Measurements from ENCODE around the gene AKR1C3.
"Not testable (repeated sequence)": the region's sequence is repeated elsewhere in the genome, so short reads cannot be mapped to it uniquely, and the experiment has no call there.

Gene AKR1C3

DNA sequence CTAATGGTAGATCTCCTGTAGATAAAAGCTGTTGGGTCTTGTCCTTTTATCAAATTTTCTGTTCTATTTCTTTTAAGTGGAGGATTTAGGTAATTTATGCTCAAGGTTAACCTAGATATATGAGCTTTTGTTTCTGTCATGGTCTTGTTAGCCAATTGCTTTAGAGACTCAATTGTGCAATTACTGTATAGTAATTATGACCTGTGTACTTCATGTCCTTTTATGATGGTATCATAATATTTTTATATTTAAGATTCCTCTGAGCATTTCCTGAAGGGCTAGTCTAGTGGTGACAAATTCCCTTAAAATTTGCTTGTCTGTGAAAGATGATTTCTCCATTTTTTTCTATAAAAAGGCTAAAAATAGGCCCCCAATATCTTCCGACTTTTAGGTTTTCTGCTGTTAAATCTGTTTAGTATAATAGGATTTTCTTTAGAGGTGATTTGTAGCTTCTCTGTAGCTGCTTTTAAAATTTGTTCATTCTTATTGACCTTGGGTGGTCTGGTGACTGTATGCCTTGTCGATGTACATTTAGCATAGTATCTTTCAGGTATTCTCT is 5.4 kb upstream of the AKR1C3 start:
- no peak for DNase-seq (ENCODE audit: low read depth in 2 of 2)

DNA sequence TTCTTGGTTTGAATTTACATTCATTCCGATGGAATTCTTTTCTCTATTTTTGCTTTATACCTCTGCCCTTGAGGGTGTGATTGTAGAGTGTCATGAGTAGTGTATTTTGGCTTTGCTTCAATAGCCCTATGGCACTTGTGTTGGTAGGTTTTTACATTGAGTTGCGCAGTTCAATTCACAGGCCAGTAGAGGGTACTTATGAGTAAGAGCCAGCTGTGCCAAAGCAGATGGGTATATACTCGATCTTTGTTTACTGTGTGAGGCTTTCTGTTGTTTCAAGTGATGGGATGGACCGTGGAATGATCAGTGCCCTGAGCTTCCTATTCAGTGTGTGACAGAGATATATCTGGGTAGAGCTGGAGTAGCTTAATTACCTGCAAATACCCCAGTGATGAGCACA is 4.3 kb upstream of the AKR1C3 start:
- no peak for DNase-seq (ENCODE audit: low read depth in 2 of 2)

DNA sequence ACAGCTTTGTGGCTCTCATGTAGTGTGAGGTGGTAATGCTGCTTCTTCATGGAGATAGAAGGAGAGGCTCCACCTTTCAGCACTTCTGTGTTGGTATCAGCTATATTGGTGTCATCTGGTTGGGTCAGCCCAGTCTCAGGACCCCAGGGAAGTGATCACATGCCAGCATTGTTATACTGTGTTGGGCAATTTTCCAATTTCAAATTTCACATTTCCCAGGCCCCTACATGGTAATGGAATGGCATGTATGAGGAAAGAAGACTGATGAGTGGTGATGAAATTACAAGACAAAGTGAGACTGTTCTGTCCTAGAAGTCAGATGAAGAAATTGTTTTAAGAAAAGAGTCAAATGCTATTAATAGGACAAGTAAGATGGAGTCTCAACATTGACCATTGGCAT is 3.7 kb upstream of the AKR1C3 start:
- DNase-seq (ENCODE audit: low read depth in 2 of 2), result no peak

DNA sequence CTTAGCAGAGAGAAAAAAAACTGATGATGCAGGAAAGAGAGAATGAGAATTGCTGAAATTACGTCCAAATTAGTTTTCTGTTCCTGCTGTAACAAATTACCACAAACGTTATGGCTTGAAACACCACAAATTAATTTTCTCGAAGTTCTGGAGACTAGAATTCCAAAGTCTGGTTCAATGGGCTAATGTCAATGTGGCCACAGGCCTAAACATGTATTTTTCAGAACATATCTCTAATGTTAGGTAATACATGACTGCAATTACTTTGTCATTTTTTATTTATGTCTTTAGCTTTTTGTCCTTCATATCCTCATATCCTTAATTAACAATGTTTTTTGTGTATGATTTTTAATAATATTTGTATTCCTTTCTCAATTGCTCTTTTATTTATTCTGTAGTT is 3.0 kb upstream of the AKR1C3 start:
- no peak for DNase-seq (ENCODE audit: low read depth in 2 of 2)

DNA sequence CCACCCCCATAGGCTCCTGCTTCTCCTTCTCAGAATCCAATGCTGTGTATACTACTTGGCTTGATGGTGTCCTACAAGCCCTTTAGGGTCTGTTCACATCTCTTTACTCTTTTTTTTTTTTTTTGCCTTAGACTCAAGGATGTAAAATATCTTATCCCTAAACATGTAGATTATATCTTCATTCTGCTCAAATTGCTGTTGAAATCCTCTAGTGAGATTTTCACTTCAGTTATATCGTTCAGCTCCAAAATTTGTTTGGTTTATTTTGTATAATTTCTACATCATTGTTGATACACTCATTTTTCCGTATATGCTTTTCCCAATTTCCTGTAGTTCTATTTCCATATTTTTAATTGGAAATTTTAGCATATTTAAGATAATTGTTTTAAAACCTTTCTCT is 1.8 kb upstream of the AKR1C3 start:
- no peak for DNase-seq (ENCODE audit: low read depth in 2 of 2)

DNA sequence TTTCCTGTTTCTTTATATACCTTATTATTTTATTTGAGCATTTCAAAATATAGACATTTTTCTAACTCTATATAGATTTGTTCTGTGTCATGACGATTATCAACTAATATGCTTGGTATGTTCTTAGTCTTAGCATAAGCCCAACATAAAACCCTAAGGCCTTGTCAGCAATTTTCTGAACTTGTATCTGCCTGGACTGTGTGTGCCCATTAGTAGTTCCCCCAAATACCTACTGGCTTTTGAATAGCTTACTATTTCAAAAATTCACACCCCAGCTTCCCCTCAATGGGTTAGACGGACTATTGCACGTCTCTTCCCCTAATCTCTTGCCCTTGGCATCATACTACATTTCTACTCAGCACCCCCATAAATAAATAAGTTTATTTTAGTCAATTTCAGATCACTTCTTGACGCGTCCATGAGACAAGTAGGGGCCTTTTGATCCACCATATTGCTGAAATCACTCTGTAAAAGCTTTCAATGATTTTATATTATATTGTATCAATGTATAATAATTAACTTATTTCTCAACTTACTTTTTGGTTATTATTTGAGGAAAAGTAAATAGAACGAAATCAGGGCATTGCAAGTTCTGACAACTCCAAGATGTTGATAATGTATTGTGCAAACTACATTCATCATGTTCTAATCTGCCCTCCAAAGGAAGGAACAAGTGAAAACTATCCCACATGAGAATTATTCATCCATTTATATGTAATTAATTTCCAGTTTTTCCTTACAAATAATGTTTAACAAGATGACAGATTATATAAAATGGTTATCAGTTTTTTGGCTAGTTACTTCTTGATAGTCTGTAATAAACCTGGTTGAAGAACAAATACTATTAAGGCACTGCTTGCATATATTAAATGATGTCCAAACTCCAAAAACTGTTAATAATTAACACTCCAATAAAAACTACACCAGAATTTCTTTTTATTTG is 1.1 kb upstream of the AKR1C3 start:
- DNase-seq (ENCODE audit: low read depth in 2 of 2), result no peak

DNA sequence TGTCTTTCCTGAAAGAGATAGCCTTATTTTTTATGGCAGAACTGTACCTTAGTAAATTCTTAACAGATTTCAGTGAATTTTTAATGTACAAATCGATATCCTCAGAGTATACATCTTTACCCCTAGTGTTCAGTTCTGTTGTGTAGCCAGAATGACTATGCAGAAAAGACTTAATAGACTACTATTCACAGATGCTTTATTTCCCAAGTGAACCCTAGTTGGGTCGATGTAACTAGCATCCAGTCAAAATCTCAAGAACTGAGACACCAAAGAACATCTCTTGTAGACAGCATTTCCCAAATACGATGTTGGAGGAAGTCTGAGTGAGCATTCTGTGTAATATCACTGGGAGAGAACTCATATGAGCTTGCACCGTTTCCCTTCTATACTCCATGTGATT is 1.5 kb downstream of the AKR1C3 start:
- DNase-seq (ENCODE audit: low read depth in 2 of 2), result no peak

DNA sequence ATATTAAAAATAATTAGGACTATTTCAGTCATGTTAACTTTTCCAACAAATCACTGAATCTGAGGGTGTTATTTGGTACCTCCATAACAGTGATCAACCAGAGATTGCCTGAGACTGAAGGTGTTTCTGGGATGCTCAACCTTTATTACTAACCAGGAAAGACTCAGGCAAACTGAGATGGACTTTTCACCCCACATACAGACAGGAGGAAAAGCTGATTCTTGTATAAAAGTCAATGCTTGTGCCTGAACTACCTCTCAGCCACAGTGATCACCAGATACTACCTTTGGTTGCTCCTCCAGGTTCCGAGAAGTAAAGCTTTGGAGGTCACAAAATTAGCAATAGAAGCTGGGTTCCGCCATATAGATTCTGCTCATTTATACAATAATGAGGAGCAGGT is 1.9 kb downstream of the AKR1C3 start:
- no peak for DNase-seq (ENCODE audit: low read depth in 2 of 2)

DNA sequence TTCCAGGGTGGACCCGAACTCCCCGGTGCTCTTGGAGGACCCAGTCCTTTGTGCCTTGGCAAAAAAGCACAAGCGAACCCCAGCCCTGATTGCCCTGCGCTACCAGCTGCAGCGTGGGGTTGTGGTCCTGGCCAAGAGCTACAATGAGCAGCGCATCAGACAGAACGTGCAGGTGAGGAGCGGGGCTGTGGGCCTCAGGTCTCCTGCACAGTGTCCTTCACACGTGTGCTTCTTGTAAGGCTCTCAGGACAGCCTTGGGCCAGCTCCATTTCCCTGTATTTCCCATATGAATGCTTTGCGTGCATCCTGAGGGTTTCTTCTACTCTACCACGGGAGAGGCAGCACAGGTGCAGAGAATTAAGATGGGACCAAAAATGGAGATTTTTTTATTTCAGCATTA is 8.3 kb downstream of the AKR1C3 start:
- not testable (repeated sequence) for DNase-seq (ENCODE audit: low read depth in 2 of 2)

DNA sequence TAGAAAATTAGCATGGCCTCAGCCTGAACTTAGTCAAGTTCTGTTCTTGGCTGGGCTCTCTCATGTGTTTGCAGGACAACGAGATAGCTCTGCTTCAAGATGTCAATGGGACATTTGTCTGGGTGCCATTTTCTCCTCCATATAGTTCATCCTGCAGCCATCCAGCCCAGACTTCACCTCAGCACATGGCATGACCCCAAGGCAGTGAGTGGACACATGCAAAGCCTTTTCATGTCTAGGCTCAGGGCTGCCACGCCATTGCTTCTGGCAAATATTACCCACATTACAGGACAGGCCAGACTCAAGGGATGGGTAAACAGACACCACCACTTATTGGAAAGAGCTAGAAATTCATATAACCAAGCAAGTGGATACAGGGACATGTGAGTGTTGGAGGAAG is 9.3 kb downstream of the AKR1C3 start:
- DNase-seq (ENCODE audit: low read depth in 2 of 2), result no peak

DNA sequence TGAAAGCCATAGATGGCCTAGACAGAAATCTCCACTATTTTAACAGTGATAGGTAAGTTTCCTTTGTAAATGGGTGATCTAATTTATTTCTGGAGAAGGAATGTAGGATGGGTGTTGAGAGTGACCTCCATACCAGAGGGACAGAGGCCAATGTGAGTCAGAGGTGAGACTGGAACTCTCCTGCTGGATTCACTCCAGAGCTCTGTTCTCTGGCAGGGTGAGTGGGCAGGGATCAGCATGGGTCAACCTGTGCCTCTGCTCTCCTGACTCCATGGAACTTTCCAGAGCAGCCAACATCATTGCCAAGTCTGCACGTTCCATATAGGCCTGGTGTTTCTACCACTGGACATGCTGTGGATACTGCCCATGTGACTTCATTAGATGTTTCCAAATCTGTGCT is 11.4 kb downstream of the AKR1C3 start:
- no peak for DNase-seq (ENCODE audit: low read depth in 2 of 2)

DNA sequence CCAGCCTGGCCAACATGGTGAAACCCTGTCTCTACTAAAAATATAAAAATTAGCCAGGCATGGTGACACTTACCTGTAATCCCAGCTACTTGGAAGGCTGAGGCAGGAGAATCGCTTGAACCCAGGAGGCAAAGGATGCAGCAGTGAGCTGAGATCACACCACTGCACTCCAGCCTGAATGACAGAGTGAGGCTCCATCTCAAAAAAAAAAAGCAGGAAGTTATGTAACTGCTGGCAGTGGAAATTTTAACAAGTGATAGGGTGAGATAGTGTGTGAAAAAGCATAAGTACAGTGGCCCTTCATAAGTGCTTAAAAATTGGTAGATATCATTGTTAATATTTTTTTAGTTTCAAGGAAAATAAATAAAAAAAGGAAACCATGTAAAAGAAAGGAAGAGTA is 12.3 kb downstream of the AKR1C3 start:
- no peak for DNase-seq (ENCODE audit: low read depth in 2 of 2)

DNA sequence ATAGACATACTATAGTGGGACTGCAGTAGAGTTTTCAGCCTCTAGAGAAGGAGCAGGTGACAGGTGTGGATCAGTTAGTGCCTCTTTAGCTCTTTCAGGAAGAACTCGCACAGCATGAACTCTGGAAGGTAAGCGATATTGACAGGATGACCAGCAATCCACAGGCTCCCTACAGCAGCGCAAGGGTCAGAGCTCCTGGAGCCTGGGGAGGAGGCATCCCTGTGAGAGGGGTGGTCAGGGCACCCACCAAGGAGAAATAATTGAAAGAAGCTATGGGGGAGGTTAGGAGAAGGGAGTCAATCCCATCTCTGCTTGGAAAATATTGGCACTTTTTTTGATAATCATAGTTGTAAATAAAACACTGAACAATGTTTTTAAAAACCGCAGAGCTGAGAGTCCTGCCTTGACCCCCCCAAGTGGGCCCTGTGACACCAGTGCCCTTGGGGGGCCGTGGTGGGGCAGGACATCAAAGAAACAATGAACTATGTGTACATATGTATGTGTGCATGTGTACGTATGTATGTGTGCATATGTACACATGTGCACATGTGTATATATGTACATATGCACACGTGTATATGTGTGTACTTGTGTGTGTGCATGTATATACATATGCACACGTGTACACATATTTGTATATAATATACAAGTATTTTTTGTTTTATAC is 13.8 kb downstream of the AKR1C3 start:
- no peak for DNase-seq (ENCODE audit: low read depth in 2 of 2)

DNA sequence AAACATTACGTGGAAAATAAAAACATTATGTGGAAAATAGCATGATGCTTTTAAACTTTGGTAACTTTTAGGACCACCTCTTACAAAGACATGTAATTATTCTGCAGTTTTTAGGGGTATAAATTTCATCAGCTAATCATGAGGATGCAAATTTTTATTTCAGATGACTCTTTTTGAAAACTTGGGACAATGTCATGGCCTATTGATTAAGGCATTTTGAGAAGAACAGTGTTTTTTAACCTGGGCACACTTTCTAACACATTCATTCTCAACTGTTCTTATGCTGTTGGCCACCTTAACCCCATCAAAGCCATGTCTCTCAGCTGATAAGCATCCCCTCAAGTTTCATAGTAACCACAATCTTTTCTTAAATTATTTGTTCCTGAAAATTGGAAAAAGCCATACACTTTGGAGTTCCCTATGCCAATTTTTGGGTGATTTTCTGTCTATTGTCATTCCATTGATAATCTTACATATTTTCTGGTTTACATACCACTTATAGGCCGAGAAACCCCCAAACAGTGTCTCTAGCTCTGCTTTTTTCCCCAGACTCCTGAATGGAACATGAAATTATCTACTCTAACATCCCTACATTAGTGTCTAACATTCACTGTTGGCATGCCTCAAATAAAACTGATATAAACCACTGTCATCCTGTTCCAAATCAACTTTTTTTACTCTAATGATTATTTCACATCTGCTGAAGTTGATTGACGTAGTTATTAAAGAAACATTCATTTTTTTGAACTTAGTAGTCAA is 14.6 kb downstream of the AKR1C3 start:
- DNase-seq (ENCODE audit: low read depth in 2 of 2), result no peak

DNA sequence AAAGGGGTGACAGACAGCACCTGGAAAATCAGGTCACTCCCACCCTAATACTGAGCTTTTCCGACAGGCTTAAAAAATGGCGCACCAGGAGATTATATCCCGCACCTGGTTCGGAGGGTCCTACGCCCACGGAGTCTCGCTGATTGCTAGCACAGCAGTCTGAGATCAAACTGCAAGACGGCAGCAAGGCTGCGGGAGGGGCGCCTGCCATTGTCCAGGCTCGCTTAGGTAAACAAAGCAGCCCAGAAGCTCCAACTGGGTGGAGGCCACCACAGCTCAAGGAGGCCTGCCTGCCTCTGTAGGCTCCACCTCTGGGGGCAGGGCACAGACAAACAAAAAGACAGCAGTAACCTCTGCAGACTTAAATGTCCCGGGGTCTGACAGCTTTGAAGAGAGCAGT is 15.6 kb downstream of the AKR1C3 start:
- DNase-seq (ENCODE audit: low read depth in 2 of 2), result not testable (repeated sequence)

DNA sequence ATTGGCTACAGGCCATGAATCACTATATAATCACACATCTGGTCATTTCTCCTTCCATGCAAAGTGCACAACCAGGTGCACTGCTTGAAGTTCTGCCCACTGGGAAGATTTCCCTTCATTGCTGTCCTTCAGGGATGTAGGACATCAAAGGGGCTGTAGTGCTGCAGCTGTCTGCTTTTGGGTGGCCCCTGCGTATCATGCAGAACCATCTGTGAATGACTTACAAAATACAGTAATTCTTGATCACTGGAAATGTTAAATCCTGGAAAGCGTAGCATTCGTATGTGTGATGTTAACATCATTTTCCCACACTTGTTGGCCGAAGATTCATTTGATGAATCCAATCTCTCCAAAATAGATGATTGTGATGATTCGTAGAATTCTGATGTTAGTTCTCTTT is 22.4 kb downstream of the AKR1C3 start:
- no peak for DNase-seq (ENCODE audit: low read depth in 2 of 2)

DNA sequence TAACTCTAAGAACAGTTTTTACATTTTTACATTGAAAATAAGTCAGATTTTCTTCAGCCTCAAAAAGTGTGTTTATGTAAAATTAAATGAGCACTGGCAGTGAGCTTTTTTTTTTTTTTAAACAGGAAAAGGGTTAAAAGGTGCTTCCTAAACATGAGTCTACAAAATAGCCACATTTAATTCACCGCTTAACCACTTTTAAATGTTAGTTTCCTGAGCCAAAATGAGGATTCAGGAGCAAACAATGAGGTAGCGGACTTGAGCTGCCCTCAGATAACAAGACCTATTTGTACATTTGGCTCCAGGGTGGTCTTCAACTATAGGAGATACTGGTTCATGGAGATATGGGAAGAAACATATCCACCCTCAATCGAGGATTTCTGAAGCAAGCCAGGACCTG is 22.8 kb downstream of the AKR1C3 start:
- no peak for DNase-seq (ENCODE audit: low read depth in 2 of 2)

DNA sequence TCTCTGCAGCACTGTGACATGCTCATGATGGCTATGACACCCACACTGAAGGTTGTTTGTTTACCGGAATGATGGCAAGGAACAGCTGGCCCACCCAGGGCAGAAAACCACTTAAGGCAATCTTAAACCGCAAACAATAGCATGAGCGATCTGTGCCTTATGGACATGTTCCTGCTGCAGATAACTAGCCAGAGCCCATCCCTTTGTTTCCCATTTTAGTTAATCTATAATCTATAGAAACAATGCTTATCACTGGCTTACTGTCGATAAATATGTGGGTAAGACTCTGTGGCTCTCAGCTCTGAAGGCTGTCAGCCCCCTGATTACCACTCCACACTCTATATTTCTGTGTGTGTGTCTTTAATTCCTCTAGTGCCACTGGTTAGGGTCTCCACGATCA is 25.8 kb downstream of the AKR1C3 start:
- not testable (repeated sequence) for DNase-seq (ENCODE audit: low read depth in 2 of 2)

DNA sequence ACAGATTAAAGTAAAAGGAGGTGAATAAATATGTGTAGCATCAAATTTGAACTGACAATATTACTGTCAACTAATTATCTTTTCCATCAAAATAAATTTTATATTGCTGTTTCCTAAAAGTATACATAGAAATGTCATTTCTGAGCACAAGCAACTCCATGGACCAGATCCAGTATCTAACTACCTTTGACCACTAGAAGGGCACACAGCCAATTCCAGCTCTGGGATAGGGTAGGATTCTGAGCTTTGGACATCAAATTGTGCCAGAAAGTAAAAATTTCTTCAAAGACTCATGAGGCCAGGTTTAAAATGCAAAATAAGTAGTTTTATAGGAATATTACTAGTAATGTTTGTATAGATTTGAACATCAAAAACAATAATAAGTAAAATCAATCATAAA is 29.7 kb downstream of the AKR1C3 start:
- no peak for DNase-seq (ENCODE audit: low read depth in 2 of 2)

DNA sequence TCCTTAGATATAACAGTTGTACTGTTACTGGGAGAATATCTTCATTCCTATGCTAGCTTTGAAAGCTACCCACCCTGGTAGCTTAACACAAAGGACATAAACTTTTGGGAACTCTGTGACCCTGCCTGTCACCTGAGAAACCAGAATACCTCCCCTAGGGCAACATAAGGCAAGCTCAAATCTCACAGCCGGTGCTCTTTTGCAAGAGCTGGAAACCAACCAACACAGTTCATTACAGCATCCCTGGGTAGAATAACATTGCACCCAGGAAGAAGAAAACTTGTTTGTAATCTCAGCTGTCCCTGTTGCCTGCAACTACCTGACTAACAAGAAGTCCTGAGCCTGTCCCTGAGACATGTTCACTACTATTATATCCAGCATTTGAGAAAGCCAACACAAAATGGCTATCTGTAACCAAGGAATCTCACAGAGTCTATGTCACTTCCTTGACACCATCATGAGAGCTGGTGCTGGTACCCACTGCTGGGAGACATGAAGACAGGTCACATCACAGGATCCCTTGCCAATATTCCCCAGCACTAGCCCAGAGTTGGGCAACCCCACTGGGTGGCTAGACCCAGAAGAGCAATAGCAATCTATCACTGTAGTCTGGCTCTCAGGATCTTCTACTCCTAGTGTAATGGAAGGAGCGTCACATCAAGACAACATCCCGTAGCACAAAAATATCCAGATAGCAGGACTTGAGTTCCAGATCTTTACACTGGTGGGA is 31.3 kb downstream of the AKR1C3 start:
- no peak for DNase-seq (ENCODE audit: low read depth in 2 of 2)

DNA sequence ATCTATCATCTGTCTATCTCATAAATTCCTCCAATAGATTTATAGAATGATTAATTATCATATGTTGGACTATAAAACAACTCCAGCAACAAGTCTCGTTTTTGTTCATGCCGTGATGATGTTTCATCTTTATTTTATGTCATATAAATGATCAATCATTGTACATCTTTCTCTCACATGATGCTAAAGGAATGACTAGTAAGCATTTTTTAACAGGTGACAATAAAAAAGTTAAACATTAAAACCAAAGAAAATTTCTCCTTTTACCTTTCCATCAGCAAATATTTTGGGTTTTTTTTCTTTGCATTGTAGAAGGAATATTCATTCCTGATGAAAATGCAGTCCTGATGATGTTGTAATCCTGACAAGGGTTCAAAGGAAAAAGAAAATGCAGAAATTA is 41.4 kb downstream of the AKR1C3 start:
- DNase-seq (ENCODE audit: low read depth in 2 of 2), result no peak

Measured in fibroblast of skin of left biceps (primary cell).